Tibial nerve (tissue), 4 donors: ENCODE measurements around the gene FLOT1. TPM values are rescaled to one million over a fixed set of nuclear protein-coding genes. Genes with fewer than 3 reads are reported as not detected.

Source experiments
- DNase-seq, 2 donors: peaks; one replicate each; pipeline ENCODE4 v3.0.0-alpha.2; 2019; ENCODE audit warnings: low spot score in 2 of 2
- H3K27ac ChIP-seq, 4 donors: fragments of 200-600 bp; sonication (generic) in 3 of 4; one replicate each; pipeline ENCODE4 v1.5.1; 2017 to 2019; ENCODE audit warnings: mild to moderate bottlenecking in 1 of 4
- H3K27me3 ChIP-seq, 2 donors: fragments of 200-600 bp; sonication (generic) in 1 of 2; one replicate each; pipeline versions ENCODE4 v1.5.1 to v1.6.0; 2017 to 2019
- H3K36me3 ChIP-seq, 3 donors: fragments of 200-600 bp; sonication (generic); one replicate each; pipeline ENCODE4 v1.5.1; 2018 to 2019
- H3K4me1 ChIP-seq, 4 donors: fragments of 200-600 bp; sonication (generic) in 3 of 4; one replicate each; pipeline ENCODE4 v1.5.1; 2017 to 2019
- H3K4me3 ChIP-seq, 4 donors: fragments of 200-600 bp; sonication (generic) in 3 of 4; one replicate each; pipeline ENCODE4 v1.5.1; 2017 to 2019; ENCODE audit warnings: mild to moderate bottlenecking in 1 of 4, moderate library complexity in 1 of 4
- H3K9me3 ChIP-seq, 4 donors: fragments of 200-600 bp; sonication (generic) in 3 of 4; one replicate each; pipeline ENCODE4 v1.5.1; 2017 to 2019
- CTCF ChIP-seq, 5 experiments: fragments of 200-600 bp in 3 of 5; fragments of 450-650 bp in 2 of 5; sonication (generic) in 3 of 5; IDR thresholded peaks; one replicate each; pipeline ENCODE4 v1.5.1; 2016 to 2019; ENCODE audit warnings: antibody characterized with exemption in 5 of 5, mild to moderate bottlenecking in 3 of 5, moderate library complexity in 2 of 5
- EP300 ChIP-seq, 2 donors: sonication (generic); formaldehyde crosslinking; IDR thresholded peaks; one replicate each; pipeline ENCODE4 v1.6.1; 2017; ENCODE audit warnings: antibody characterized with exemption in 2 of 2, mild to moderate bottlenecking in 1 of 2
- POLR2A ChIP-seq, 2 donors: fragments of 450-650 bp; IDR thresholded peaks; one replicate each; pipeline ENCODE4 v1.6.1; 2017; ENCODE audit warnings: antibody characterized with exemption in 2 of 2, mild to moderate bottlenecking in 2 of 2, moderate library complexity in 2 of 2
- WGBS, 2 donors: methylation state at CpG; one replicate each; pipeline ENCODE4 v1.1.5; 2018; 5-methylcytosine and 5-hydroxymethylcytosine counted together
- total RNA-seq, 4 donors: library from RNA; depleted of rRNA; stranded (reverse); fragments of >200 nt; gene quantifications; one replicate each; pipeline ENCODE4 v1.1.0, GENCODE V29; 2016

Gene FLOT1
- total RNA-seq, 4 donors from 2014 or later = 83.1 to 157 (median 94.6) TPM

- Histone ChIP-seq H3K27me3 (no peaks in the 10 kb centered on the region), H3K4me1 (peaks cover 0 to 15% (median 11%) of the 10 kb centered on the region in 4 donors), H3K9me3 (no peaks in the 10 kb centered on the region), H3K27ac (no peak overlapping the region), H3K4me3 (no peak overlapping the region), H3K36me3 (no peaks in the 10 kb centered on the region)
- TF ChIP-seq EP300 (IDR thresholded peaks at IDR 0.05) (no peak), CTCF (IDR thresholded peaks at IDR 0.05) (no peak)
- no peak for DNase-seq
- WGBS, 2 donors = 85 to 87% methylated on average over 3 of the region's 3 CpGs
These were observed 28.1 kb upstream of the FLOT1 start for GRCh38 chr6:30770592-30770991.

DNA sequence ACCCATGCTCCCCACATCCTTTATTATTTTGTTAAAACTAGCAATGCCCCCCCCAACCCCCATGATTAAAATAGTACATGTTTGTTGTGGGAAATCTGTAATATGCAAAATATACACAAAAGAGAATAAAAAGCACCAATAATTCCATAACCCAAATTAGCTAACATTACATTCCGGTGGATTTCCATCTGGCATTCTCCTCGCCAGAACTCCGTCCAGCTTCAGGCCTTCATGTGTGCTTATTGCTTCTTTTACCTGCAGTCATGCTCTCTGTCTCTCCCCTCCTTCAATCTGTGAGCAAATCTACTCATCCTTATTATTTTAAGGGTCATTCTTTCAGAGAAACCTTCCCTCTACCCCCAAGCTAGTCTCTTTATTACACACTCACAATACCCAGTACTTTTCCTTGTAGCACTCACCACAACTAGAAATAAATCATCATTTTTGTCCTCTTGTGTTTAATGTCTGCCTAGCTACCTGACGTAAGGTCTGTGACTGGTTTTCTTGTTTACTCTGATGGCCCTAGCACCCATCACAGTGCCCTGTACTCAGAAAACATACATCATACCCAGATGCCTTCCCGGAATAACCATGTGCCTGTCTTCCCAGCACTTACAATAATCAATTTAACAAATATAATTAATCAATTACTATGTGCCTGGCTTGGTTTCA, 27.5 kb upstream of the FLOT1 start:
- Histone ChIP-seq H3K9me3 (no peaks in the 10 kb centered on the region), H3K27me3 (no peaks in the 10 kb centered on the region), H3K36me3 (no peaks in the 10 kb centered on the region), H3K27ac (peak overlapping the region in 1 of 4 donors; percentile 15), H3K4me1 (peaks cover 0 to 15% (median 11%) of the 10 kb centered on the region in 4 donors), H3K4me3 (no peak overlapping the region)
- 77 to 78% methylated on average over 5 of the region's 5 CpGs for WGBS, 2 donors
- DNase-seq = no peak
- no peak for TF ChIP-seq POLR2A (IDR thresholded peaks at IDR 0.05)
- TF ChIP-seq CTCF (IDR thresholded peaks at IDR 0.05) = no peak
- TF ChIP-seq EP300 (IDR thresholded peaks at IDR 0.05) = no peak

DNA sequence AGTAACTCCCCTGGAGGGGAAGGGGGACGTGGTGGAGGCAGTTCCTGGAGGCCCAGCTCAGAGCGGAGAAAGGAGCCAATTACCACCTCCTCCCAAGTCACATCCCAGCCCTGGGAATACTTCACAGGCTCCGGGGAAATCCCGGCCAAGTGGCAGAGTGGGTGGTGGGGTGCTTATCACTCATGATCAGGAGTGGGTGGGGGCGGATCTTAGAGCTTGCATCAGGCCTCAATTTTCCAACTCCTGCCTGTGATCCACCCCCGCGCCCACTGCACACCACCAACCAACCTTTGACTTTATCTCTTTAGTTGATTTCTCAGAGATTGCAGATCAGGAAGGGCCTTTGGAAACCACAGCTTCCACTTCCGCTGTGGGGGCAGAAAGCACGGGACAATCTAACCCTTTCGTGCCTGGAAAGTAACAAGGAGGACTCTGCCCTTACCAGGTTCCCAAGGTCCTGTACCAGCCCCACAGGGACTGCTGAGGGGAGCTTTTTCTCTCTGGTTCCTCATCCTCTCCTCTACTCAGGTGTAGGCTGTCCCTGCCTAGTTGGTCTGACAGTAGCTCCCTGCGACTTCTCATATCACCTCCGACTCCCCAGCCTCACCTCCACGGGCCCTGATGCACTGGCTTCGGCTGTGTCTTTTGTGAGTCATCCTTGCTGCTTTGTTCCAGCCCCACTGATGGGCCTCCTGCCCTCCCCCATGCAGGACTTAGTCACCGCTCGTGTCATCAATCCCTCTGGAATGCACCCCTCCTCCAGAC, 26.8 kb upstream of the FLOT1 start:
- H3K27me3 ChIP-seq = no peaks in the 10 kb centered on the region
- no peaks in the 10 kb centered on the region for H3K36me3 ChIP-seq
- no peaks in the 10 kb centered on the region for H3K9me3 ChIP-seq
- DNase-seq = no peak
- H3K4me1 ChIP-seq = peaks cover 0 to 17% (median 11%) of the 10 kb centered on the region in 4 donors
- TF ChIP-seq POLR2A (IDR thresholded peaks at IDR 0.05) (no peak), CTCF (IDR thresholded peaks at IDR 0.05) (no peak), EP300 (IDR thresholded peaks at IDR 0.05) (no peak)
- 34 to 45% methylated on average over 16 of the region's 16 CpGs for WGBS, 2 donors
- no peak overlapping the region for H3K27ac ChIP-seq
- H3K4me3 ChIP-seq = no peak overlapping the region

- H3K4me3 ChIP-seq = no peak overlapping the region
- peaks cover 0 to 23% (median 17%) of the 10 kb centered on the region in 4 donors for H3K4me1 ChIP-seq
- H3K27me3 ChIP-seq = no peaks in the 10 kb centered on the region
- H3K27ac ChIP-seq = no peak overlapping the region
- WGBS, 2 donors = 95 to 99% methylated on average over 4 of the region's 4 CpGs
- no peaks in the 10 kb centered on the region for H3K9me3 ChIP-seq
- TF ChIP-seq CTCF (IDR thresholded peaks at IDR 0.05) (no peak), POLR2A (IDR thresholded peaks at IDR 0.05) (no peak)
- DNase-seq = no peak
- no peaks in the 10 kb centered on the region for H3K36me3 ChIP-seq
These were observed 26.2 kb upstream of the FLOT1 start for GRCh38 chr6:30768634-30769087.

- whole genome bisulfite sequencing, 2 donors = 97 to 100% methylated on average over 1 of the region's 1 CpG
- DNase-seq = no peak
These were observed 25.4 kb upstream of the FLOT1 start for GRCh38 chr6:30767944-30768301.

More at GRCh38 chr6:30767944-30768301, 25.4 kb upstream of the FLOT1 start:
- peaks cover 0 to 24% (median 19%) of the 10 kb centered on the region in 4 donors for H3K4me1 ChIP-seq
- H3K9me3 ChIP-seq = no peaks in the 10 kb centered on the region
- H3K27ac ChIP-seq = no peak overlapping the region
- no peaks in the 10 kb centered on the region for H3K36me3 ChIP-seq
- no peak overlapping the region for H3K4me3 ChIP-seq
- H3K27me3 ChIP-seq = no peaks in the 10 kb centered on the region
- TF ChIP-seq EP300 (IDR thresholded peaks at IDR 0.05) = no peak
- TF ChIP-seq CTCF (IDR thresholded peaks at IDR 0.05) = no peak
- TF ChIP-seq POLR2A (IDR thresholded peaks at IDR 0.05) = no peak
